ENCODE measurements around the gene ZYX. TPM values are rescaled to one million over a fixed set of nuclear protein-coding genes. Genes with fewer than 3 reads are reported as not detected.

Gene ZYX
- total and polyA plus RNA-seq, 7 experiments from 2014 or later = 54.2 to 264 (median 122) TPM

DNA sequence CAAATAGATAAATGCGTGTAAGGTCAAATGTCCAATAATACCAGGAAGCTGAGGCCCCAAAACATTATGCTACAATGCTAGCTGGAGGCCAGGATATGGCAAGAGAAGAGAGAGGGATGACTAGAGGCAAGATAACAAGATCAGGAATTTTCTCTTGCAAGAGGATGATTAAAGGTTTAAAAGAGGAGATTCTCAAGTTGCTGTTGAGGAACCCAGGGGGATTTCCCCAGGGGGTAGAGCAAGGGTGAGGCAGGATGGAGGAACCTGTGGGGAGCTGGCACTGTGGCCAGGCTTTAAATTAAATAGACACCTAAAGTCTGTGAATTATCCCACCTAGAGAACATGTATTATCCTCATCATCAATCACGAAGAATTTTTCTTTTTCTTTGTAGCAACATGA is 58.7 kb downstream of the ZYX start:
- Mint-ChIP-seq H3K4me1 (peaks cover 15 to 56% (median 44%) of the 10 kb centered on the region in 7 donors), H3K4me3 (no peak overlapping the region), H3K9me3 (peaks cover 0 to 5% (median 0%) of the 10 kb centered on the region in 11 donors), H3K36me3 (peaks cover 0 to 63% (median 37%) of the 10 kb centered on the region in 5 donors), H3K27ac (peak overlapping the region in 1 of 9 donors; percentile 23), H3K27me3 (peaks cover 0 to 12% (median 0%) of the 10 kb centered on the region in 5 donors)
- intact Hi-C loops (cut with micrococcal nuclease) = no loop called here
- no peak overlapping the region for H3K4me3 ChIP-seq (ENCODE audit: low read length)
- DNase-seq = no peak
- no peaks in the 10 kb centered on the region for H3K9me3 ChIP-seq (ENCODE audit: control insufficient read depth in 2 of 3, low read length in 3 of 3)
- H3K36me3 ChIP-seq (ENCODE audit: control insufficient read depth in 2 of 3, insufficient read depth in 3 of 3, low read length in 3 of 3) = peaks cover 0 to 5% (median 0%) of the 10 kb centered on the region in 3 experiments
- ChIA-PET POLR2A (no interaction called here), CTCF (no interaction called here)
- no peak for ATAC-seq
- H3K27ac ChIP-seq (ENCODE audit: low read depth, low read length) = no peak overlapping the region
- H3K27me3 ChIP-seq (ENCODE audit: control insufficient read depth in 2 of 2, insufficient read depth in 2 of 2, low read length in 2 of 2) = no peaks in the 10 kb centered on the region
- peaks cover 0 to 5% of the 10 kb centered on the region in 2 donors for H3K4me1 ChIP-seq (ENCODE audit: control insufficient read depth in 2 of 2, insufficient read depth in 2 of 2, low read length in 2 of 2)

Small RNA genes lying within 50 kb of the gene (microRNA-seq; reads per million reads assigned to microRNA genes)
- gene MIR6892 (ENCODE audit: borderline microRNAs expressed) = not detected

Other genes starting within 250 kb of the ZYX start
- not detected for gene PIP, start 249.3 kb upstream of the ZYX start, total RNA-seq
- not detected for gene PIP, start 249.3 kb upstream of the ZYX start, polyA plus RNA-seq
- gene TAS2R39, start 197.9 kb upstream of the ZYX start, total RNA-seq = not detected
- not detected for gene TAS2R39, start 197.9 kb upstream of the ZYX start, polyA plus RNA-seq
- not detected for gene TAS2R40, start 159.3 kb upstream of the ZYX start, total RNA-seq
- gene TAS2R40, start 159.3 kb upstream of the ZYX start, polyA plus RNA-seq = not detected
- gene GSTK1, start 117.9 kb upstream of the ZYX start, total RNA-seq = 100 to 1,000 TPM; 253 to 385 (median 311) TPM
- 100 to 1,000 TPM; 398 to 470 TPM for gene GSTK1, start 117.9 kb upstream of the ZYX start, polyA plus RNA-seq
- under 1 TPM in 4 of 5 experiments, not detected in 1; 0.32 to 0.62 (median 0.51) TPM for gene TMEM139, start 96.4 kb upstream of the ZYX start, total RNA-seq
- gene TMEM139, start 96.4 kb upstream of the ZYX start, polyA plus RNA-seq = under 1 TPM; 0.46 TPM
- gene CASP2, start 93.0 kb upstream of the ZYX start, total RNA-seq = 10 to 100 TPM; 29.6 to 97.7 (median 69.1) TPM
- 10 to 100 TPM; 14.4 to 24.4 TPM for gene CASP2, start 93.0 kb upstream of the ZYX start, polyA plus RNA-seq
- gene CLCN1, start 65.2 kb upstream of the ZYX start, total RNA-seq = under 1 TPM in 2 of 5 experiments, not detected in 3; 0.07 to 0.51 TPM
- not detected for gene CLCN1, start 65.2 kb upstream of the ZYX start, polyA plus RNA-seq
- 1 to 10 TPM in 1 of 5 experiments, under 1 TPM in 2, not detected in 2; 0.19 to 1.4 (median 0.53) TPM for gene FAM131B, start 18.6 kb upstream of the ZYX start, total RNA-seq
- not detected for gene FAM131B, start 18.6 kb upstream of the ZYX start, polyA plus RNA-seq
- 10 to 100 TPM in 4 of 5 experiments, 1 to 10 TPM in 1; 4.1 to 63.1 (median 33.6) TPM for gene EPHA1, start 27.5 kb downstream of the ZYX start, total RNA-seq
- gene EPHA1, start 27.5 kb downstream of the ZYX start, polyA plus RNA-seq = 10 to 100 TPM; 10.9 to 41.4 TPM
- 1 to 10 TPM in 4 of 5 experiments, not detected in 1; 1.4 to 2.5 (median 1.8) TPM for gene TAS2R60, start 62.1 kb downstream of the ZYX start, total RNA-seq
- gene TAS2R60, start 62.1 kb downstream of the ZYX start, polyA plus RNA-seq = under 1 TPM in 1 of 2 donors, not detected in 1; 0.33 TPM
- 1 to 10 TPM in 4 of 5 experiments, not detected in 1; 1.7 to 3.4 (median 2.0) TPM for gene TAS2R41, start 96.5 kb downstream of the ZYX start, total RNA-seq
- not detected for gene TAS2R41, start 96.5 kb downstream of the ZYX start, polyA plus RNA-seq
- gene CTAGE15, start 190.5 kb downstream of the ZYX start, total RNA-seq = 1 to 10 TPM in 1 of 5 experiments, not detected in 4; 3.4 TPM
- gene CTAGE15, start 190.5 kb downstream of the ZYX start, polyA plus RNA-seq = under 1 TPM in 1 of 2 donors, not detected in 1; 0.14 TPM
- gene TCAF2, start 239.6 kb downstream of the ZYX start, total RNA-seq = 10 to 100 TPM; 14.1 to 38.7 (median 20.3) TPM
- gene TCAF2, start 239.6 kb downstream of the ZYX start, polyA plus RNA-seq = 10 to 100 TPM; 10.7 to 13.4 TPM

All from naive thymus-derived CD4-positive, alpha-beta T cell (primary cell).